ENCODE measurements around the gene SORCS2.

GRCh38 chr4:7383266-7383665 is 190.9 kb downstream of the SORCS2 start:
- TF ChIP-seq CTCF (IDR thresholded peaks at IDR 0.05) (no peak), POLR2A (IDR thresholded peaks at IDR 0.05) (no peak)

Measured in Peyer's patch (tissue), 4 donors.